Suprapubic skin (tissue), 4 donors: ENCODE measurements around the gene ERVK3-1.

Experiments
- POLR2A ChIP-seq, 2 donors: fragments of 450-650 bp; IDR thresholded peaks; one replicate each; pipeline ENCODE4 v1.6.1; 2017; ENCODE audit warnings: antibody characterized with exemption in 2 of 2, mild to moderate bottlenecking in 2 of 2, moderate library complexity in 2 of 2
- POLR2AphosphoS5 ChIP-seq, 3 donors: sonication (generic); formaldehyde crosslinking; IDR thresholded peaks; one replicate each; pipeline ENCODE4 v1.6.1; 2017; ENCODE audit warnings: antibody characterized with exemption in 3 of 3
- TF ChIP-seq, protein P1 (sequence below), 2 donors: fragments of 200-600 bp in 1 of 2; fragments of 450-650 bp in 1 of 2; sonication (generic) in 1 of 2; IDR thresholded peaks; one replicate each; pipeline ENCODE4 v1.5.1; 2016 to 2019; ENCODE audit warnings: antibody characterized with exemption in 2 of 2, mild to moderate bottlenecking in 1 of 2, moderate library complexity in 1 of 2

DNA sequence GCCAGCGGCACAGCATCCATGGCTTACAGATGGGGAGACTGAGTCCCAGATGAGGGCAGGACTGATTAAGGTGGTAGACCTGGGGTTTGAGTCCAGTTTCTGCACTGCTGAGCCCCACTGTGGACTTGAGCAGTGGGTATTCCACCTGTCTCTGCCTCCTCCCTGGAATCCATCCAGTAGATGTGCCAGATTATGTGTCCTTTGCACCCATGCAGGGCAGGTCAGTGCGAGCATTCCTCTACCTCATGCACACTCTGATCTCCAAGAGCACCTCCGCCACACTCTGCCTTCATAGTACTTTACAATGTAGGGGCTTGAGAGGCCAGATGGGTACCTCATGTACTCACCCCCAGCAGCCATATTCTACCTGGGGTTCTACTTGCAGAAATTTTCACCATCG is 31.6 kb downstream of the ERVK3-1 start:
- no peak for TF ChIP-seq POLR2A (IDR thresholded peaks at IDR 0.05)
- TF ChIP-seq, protein P1, sequence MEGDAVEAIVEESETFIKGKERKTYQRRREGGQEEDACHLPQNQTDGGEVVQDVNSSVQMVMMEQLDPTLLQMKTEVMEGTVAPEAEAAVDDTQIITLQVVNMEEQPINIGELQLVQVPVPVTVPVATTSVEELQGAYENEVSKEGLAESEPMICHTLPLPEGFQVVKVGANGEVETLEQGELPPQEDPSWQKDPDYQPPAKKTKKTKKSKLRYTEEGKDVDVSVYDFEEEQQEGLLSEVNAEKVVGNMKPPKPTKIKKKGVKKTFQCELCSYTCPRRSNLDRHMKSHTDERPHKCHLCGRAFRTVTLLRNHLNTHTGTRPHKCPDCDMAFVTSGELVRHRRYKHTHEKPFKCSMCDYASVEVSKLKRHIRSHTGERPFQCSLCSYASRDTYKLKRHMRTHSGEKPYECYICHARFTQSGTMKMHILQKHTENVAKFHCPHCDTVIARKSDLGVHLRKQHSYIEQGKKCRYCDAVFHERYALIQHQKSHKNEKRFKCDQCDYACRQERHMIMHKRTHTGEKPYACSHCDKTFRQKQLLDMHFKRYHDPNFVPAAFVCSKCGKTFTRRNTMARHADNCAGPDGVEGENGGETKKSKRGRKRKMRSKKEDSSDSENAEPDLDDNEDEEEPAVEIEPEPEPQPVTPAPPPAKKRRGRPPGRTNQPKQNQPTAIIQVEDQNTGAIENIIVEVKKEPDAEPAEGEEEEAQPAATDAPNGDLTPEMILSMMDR (IDR thresholded peaks at IDR 0.05), result no peak
- no peak for TF ChIP-seq POLR2AphosphoS5 (IDR thresholded peaks at IDR 0.05)
